RPMI8226 (cell line): ENCODE results near the gene PRR14.
A peak's percentile ranks its signal among the peaks of the same experiment; 100 is the strongest.
"Not testable (repeated sequence)": the region's sequence is repeated elsewhere in the genome, so short reads cannot be mapped to it uniquely, and the experiment has no call there.

Experiments used
- DNase-seq: peaks from one replicate; pipeline ENCODE4 v3.0.0-alpha.2; 2015

Gene PRR14

DNA sequence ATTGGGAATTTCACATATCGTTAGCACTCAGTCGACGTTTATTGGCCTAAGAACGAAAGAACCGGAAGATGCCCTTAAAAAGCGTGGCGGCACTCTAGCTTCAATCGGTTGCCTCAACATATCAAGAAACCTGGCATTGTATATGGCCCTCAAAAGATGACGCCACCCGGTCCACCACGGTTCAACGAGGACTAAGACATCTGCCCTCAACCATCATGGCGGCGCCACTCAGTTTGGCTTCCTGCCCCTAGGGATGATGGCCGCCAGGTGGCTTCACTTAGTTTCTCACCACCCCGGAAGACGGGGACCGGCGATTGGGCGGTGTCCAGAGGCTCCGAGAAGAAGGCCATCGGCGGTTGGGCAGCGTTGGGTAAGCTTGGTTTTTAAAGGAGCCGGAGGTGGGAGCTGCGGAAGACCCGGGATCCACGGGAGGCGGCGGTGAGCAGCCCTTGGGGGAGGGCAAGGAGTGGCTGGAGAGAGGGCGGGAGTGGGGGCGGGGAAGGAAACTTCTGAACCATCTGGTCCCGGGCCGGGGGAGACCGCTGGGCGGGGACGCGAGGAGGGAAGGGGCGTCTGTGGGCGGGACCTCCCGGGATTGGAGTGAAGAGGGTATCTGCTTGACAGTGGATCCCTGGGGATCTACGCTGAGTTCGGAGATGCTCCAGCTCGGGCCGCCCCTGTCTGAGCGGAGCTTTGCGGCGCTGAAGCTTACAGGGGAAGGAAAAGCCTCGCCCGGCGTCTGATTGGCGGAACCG, at the start of gene PRR14:
Gene PRR14 (plus strand): TSS at position 592 of the 755 bp plus-strand sequence. CDS start 686 bp downstream, outside the sequence.
- DNase-seq, result peak; percentile 100

DNA sequence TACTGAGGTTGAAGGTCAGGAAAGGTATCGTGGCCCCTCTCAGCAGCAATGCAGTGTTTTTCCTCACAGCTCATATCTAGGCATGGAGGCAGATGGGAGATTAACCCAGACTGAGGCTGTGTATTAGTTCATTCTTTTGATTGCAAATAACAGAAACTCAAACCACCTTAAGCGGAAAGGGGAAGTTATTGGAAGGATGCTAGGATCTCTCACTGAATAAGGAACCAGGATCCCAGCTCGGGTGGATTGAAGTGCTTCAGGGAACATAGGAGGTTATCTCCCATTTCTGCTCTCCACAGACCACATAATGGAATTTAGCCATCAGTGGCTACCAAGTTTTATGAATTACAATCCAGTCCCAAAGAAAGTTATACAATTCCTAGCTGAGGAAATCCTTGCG, 48.8 kb upstream of the PRR14 start:
- no peak for DNase-seq

GRCh38 chr16:30602616-30603277, 48.0 kb upstream of the PRR14 start:
- peak; percentile 79 for DNase-seq

- DNase-seq, result no peak
Observed at GRCh38 chr16:30603945-30604315, 46.8 kb upstream of the PRR14 start.

DNA sequence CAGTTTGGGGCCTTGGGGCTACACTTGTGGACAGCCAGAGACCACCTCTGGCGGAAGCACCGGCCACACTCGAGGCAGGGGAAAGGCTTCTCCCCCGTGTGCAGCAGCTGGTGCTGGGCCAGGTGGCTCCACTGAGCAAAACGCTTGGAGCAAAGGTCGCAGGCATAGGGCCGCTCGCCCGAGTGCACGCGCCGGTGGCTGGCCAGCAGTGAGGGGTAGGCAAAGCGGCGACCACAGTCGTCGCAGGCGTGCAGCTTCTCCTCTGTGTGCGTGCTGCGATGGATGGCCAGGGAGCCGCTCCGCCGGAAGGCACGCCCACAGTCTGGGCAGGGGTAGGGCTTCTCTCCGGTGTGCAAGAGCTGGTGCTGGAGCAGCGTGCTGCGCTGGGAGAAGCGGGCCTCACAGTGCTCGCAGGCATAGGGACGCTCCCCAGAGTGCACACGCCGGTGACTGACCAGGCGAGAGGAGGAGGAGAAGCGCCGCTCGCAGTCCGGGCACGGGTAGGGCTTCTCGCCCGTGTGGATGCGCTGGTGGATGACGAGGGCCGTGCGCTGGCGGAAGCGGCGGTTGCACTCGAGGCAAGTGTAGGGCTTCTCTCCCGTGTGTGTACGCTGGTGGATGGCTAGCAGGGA, 46.3 kb upstream of the PRR14 start:
- DNase-seq, result no peak

DNA sequence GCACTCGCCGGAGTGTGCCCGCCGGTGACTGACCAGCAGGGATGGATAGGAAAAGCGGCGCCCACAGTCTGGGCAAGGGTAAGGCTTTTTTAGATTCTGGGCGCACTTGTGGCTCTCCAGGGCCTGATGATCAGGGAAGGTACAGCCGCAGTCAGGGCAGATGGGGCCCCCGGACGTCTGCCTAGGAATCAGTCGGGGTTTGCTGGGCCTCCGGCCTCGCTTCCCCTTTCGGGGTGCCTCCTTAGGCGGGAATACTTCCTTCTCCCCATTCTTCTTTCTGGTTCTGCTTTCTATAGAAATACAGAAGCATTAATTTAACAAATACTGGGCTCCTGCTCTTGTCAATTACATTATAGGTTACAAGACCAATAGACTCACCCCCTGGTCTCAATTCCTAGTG, 45.6 kb upstream of the PRR14 start:
- no peak for DNase-seq

- DNase-seq, result no peak
Observed at GRCh38 chr16:30606004-30606403, 44.8 kb upstream of the PRR14 start.

DNA sequence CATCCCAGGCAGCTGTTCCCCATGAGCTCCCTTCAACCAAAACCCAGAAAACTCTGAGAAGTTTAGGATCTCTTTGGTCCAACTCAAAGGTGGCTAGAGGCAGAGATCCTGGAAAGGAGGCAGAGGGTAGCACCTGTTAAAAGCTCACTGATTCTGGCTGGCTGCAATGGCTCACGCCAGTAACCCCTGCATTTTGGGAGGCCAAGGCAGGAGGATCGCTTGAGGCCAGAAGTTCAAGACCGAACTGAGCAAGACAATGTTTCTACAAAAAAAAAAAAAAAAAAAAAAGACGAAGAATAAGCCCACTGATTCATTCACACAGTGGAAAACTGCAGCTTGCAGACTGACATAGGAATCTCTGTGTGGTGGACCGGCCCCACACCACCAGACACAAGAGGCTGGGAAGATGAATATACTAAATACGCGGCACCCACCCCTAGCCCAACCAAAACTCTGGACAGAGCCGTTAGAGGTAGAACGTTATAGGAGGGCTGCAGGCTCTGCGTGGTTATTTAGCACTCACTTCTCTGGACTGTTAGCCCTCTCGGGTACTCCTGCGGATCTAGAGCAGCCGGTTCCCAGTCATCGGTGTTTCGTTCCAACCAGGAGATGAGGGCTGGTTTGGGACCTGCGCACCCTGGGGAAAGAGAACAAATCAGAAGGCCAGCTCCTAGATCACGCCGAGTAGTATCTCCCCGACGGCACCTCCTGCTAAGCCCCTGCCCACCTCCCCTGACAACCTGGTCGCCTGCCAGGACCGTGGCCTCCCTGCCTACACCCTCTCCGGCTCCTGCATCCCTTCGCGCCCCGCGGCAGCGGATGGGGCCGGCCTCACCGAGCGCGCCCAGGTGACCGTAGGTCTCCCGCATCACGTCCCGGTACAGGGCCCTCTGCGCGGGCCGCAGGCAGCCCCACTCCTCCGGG, 41.5 kb upstream of the PRR14 start:
- peak; percentile 67 for DNase-seq

GRCh38 chr16:30609926-30610839, 40.6 kb upstream of the PRR14 start, which contains the start of gene ZNF689:
ZNF689 (minus strand) TSS chr16:30610389; CDS start chr16:30610041, 348 bp downstream.
- DNase-seq, result peak; percentile 98

GRCh38 chr16:30615358-30616091, 35.2 kb upstream of the PRR14 start:
- peak; percentile 71 for DNase-seq

DNA sequence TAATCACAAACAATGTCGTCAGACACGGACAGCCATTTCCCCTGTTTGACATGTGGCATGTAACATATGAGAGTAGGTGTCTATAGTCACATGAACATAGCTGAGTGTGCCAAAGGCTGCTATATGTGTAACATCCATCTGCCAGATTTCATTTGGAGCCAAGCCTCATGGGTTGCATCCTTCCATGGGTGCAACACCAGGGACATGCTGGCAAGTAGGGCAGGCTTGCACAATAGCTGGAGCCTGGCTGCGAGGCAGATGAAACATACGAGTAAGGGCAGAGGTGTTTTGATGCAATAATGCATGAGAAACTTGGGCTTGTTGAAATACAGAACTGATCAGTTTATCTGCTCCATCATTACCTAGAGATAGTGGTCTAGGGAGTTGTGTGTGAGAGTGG, 31.6 kb upstream of the PRR14 start:
- no peak for DNase-seq

DNA sequence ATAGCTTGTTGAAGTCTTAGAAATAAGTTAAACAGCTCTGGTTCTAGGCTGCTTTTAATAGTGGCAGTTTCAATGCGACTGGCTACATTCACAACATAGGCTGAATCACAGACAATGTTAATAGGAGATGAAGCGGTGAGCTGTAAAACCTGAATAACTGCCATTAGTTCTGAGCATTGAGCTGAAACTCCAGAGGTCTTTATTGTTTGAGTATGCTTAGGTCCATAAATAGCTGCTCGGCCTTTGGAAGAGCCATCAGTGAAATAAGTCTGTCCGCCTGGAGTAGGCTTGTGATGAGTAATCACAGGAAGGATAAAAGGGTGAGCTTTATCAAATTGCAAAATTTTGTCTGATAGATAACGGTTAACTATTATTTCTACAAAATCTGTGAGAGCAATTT, 31.1 kb upstream of the PRR14 start:
- DNase-seq, result no peak

- DNase-seq, result no peak
Observed at GRCh38 chr16:30620169-30620568, 30.6 kb upstream of the PRR14 start.

GRCh38 chr16:30621765-30622164, 29.0 kb upstream of the PRR14 start:
- DNase-seq, result no peak

- DNase-seq, result no peak
Observed at GRCh38 chr16:30622455-30623032, 28.2 kb upstream of the PRR14 start.

DNA sequence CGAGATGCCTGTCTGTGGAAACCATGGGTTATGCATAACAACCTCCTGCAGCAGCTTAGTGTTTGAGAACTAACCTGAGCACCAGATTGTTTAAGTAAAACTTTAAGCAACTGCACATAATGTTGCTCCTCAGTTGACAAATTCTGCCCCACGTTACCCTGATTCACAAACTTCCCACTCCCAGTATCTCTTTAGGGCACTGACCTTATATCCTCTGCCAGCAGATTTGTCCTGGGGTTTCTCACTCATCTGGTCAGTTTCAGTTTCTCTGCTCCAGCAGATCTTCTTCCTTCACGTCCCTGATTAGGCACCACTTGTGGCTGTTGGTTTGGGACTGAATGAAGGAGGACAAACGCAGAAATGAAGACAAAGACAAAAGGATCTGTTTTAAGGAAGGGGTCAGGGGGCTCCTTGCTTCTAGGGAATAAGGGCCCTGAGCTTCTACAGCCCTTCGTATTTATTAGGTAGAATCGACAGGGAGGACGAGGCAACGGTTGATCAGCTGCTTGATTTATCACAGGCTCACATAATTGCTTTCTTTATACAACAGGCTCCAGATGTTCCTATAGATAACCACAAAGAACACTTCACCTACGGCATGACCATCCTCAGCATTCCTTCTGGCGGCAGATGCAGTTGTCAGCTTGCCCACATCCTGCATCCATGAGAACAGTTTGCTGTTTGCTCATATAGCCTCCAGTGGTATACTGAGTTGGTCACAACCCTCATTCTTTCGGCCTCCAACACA, 27.1 kb upstream of the PRR14 start:
- no peak for DNase-seq

GRCh38 chr16:30626236-30626635, 24.5 kb upstream of the PRR14 start:
- DNase-seq, result no peak

DNA sequence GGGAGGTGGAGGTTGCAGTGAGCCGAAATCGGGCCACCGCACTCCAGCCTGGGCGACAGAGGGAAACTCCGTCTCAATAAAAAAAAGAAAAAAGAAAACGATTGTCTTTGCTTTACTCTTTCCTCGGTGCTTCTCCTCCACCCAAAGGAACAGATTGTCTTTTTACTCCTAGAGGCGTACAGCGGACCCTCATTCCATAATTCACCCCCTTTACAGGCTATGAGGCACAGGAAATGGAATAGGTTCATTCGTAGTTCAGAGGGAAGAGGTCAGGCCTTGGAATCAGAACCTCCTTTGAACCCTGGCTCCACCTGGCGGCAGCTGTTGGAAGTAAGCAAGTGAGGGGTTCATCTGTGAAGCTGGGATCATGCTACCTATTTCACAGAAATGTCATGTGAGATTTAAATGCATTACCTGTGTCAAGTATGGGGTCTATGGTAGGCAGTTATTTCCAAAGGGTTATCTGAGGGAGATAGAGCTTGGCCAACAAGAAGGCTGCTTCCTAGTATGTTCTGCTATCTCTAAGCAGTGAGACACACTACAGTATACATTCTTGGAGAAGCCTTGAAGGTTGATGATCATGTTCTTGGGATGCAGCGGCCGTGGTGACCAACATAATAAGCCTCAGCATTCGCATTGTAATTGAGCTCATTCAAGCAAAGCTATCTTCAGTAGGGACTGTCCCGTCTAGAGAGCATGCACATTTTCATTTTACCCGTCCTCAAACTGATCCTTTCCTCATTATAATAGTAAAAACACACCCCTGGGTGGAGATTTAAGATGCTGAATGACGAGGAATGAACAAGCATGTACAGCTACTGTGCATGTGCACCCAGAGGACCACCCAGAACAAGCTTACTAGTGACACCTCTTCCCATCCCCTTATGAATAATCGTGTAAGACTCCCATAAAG, 21.9 kb upstream of the PRR14 start:
- DNase-seq, result peak; percentile 92

DNA sequence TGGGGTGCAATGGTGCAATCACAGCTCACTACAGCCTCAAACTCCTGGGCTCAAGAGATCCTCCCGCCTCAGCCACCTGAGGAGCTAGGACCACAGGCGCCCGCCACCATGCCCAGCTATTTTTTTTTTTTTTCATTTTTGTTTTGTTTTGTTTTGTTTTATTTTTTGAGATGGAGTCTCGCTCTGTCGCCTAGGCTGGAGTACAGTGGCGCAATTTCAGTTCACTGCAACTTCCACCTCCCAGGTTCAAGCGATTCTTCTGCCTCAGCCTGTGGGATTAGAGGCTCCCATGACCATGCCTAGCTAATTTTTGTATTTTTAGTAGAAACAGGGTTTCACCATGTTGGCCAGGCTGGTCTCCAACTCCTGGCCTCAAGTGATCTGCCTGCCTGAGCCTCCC, 18.3 kb upstream of the PRR14 start:
- not testable (repeated sequence) for DNase-seq
